NCI-H446 (cell line): ENCODE results near the gene MPHOSPH10.
"Not testable (repeated sequence)": the region's sequence is repeated elsewhere in the genome, so short reads cannot be mapped to it uniquely, and the experiment has no call there.

Experiments used
- DNase-seq, 2 experiments: peaks; one replicate each; lab custom pipeline; 2025; lab: John Stamatoyannopoulos, UW

MPHOSPH10 gene

DNA sequence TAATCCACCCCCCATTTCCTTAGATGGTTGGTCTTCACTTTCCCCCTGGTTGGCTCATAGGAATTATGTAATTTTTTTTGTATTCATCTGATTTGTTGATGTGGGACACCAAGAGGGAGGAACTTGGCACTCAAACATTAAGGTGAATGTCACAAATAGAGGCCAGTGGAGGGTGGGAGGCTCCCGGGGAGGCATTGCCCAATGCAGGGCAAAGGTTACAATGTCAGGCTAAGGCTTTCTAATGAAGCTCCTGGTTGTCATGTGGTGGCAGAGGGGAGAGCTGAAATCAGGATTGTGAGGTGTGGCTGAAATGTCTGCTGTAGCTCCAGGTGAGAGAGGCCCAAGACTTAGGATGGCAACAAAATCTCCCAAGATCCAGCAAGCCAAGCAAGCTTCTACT, 42.7 kb downstream of the MPHOSPH10 start:
- no peak for DNase-seq

DNA sequence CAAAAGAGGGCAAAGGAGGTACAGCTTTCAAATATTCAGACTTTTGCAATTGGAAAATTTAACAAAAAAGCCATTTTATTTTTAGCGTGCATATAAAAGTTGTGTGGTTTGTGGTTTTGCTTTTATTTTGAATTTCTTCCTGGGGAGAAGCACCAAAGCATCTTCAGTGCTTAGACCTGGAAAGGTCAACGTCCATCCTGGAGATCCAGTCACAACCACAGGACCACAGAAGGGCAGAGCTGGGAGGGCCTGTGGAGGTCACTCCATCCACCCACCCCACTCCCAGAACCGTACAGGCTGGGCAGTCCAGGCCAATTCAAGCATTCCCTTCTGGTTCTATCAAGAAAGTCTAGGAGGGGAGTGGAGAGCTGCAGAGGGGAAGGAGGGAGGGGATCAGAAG, 43.8 kb downstream of the MPHOSPH10 start:
- DNase-seq = no peak

DNA sequence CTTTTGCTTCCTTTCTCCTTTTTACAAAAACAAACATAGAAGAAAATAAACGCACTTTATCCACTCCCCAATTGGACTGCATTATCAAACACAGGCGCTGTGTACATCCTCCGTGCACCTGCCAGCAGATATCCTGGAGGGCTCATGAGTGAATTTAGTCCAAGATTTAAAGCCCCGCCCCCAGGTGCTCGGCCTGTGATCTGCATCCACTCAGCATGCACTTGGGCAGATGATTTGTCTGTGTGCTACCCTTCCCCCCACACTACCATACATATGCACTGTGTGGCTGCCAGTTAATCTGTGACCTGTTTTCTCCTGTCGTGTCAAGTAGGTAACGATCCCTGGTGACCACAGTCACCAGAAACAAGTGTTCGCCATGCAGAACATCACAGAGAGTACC, 48.4 kb downstream of the MPHOSPH10 start:
- not testable (repeated sequence) for DNase-seq

DNA sequence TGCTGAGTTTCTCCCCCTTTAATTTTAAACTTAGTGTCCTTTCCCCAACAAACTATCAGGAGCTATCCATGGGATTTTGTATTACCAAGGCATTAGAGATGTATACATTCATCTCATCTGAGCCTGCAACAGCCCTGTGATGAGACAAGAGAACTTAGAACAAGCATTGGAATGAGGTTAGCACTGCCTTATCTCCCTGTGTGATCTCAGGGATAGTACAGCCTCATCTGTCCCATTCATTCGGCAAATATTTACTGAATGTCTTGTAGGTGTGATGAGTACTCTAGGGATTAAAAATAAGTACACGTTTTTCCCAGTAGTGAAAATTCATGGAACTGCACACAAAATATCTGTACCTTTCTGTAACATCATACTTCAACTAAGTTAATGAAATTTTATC, 50.9 kb downstream of the MPHOSPH10 start:
- no peak for DNase-seq

DNA sequence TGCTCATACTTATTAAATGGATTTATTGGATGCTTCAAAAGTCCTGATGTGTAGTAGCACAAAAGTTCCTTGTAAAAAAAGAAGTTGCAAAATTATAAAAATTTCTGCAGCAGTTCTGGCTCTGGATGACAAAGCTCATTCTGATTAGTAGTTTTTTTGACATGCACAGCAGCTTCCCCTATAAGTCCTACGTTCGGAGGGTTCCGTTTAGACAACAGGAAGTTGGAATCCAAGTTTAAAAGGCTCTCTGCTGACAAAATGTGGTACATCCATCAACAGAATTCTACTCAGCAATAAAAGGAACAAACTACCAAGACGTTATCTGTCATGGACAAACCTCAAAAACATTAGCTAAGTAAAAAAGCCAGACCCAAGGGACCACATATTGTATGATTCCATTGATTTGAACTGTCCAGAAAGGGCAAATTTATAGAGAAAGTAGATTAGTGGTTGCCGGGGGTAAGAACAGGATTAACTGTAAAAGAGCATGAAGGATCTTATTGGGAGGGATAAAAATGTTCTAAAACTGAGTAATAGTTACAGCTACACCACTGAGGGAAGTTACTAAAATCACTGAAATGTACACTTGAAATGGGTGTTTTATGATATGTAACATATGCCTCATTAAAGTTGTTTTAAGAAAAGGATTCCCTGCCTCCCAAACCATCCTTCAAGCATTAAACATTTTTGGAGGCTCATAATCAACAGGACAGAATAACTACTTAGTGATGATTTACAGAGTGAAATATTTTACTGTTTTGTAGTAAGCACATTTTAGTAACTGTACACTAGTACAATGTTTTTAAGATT, 53.1 kb downstream of the MPHOSPH10 start:
- not testable (repeated sequence) for DNase-seq

DNA sequence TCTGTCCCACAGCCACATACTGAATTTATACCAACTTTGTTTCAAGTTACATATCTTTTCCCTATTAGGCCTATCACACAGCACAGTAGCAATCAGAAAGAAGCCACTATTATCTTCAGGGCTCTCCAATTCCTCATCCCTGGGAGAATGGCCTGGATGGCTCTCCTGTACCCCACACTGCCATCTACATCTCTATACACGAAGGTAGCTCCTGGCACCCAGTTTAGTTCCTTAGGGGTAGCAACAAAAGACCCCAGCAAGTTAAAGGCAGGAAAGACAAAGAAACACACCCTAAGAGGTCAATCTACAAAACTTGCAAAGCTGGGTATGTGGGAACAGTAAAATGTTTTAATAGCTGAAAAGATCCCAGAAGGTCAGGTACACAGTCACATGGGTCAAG, 56.5 kb downstream of the MPHOSPH10 start:
- DNase-seq = no peak

DNA sequence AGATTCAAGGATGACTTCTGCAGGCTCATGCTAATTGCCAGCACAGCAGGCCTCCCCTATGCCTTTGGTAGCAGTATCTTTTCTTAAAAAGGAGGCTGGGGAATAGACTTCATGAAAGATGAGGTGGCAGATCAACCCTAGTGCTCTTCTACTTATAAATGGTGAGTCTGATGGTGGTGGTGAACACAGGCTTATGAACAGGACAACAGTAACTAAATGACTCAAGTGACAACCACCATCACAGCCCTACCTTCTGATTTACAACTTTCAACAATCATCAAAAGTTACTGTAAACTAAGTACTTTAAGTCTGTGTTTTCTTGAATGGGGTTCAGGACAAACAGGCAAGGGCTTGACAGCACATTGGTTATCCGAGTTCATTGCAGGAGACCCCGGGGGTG, 57.2 kb downstream of the MPHOSPH10 start:
- no peak for DNase-seq

DNA sequence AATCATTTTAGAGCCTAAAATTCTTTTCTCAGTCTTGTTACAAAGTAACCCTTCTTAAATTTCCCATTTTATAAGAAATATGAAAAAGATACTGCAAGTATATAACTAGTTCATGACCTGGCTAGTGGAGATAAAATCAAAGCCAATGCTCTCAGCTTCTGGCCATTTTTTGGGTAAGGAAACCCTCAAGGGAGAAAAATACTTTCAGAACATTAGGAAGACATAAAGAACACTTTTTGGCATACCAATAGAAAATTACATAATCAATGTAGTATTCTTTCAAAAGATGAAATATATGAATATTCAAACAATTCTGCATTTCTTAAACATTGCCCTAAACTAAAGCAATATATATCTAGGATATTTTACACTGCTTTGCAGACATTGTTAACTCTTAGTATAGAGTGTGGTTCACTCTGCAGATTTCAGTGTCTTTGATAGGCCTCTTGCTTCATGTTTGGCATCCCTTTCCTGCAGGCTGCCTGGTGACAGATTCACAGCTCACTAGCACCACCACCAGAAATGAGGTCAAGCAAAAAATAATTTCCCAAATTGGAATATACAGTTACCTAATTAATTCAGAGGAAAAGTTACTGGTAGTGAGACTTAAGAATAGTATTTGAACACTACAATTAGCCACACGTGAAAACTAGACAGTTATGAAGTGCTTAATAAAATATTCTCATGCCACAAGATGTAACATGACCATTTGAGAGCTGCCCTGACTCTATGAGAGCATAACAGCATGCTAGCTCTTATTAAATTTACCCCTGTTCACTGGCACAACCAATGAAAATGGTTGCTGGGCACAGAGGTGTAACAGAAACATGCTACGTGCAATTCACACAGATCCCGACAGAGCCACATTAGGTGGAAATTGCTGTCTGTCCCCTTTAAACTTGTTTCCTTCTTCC, 60.5 kb downstream of the MPHOSPH10 start:
- DNase-seq = no peak

DNA sequence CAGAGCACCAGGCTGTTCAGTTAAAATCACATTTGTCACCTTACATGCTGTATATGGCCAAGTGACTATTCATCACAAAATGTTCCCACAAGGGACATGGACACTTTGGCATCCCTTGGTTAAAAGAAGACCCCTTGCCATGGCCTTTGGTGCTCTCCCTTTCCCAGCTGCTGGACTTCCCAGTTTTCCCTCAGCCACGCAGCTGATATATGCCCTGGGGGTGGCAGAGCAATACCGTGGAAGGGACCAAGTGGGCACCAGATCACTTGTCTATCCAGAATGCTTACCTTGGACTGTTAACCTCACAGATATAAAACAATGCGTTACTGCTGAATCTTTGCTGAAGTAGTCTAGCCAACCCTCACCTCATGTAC, 61.1 kb downstream of the MPHOSPH10 start:
- DNase-seq = no peak
